Measurements from ENCODE around the gene PRKAG2.

- TF ChIP-seq CTCF (IDR thresholded peaks at IDR 0.05), result no peak
- no peak for TF ChIP-seq ZFX (IDR thresholded peaks at IDR 0.05; ENCODE audit: borderline replicate concordance)
Observed at GRCh38 chr7:151781161-151781845, 95.6 kb downstream of the PRKAG2 start.
